Endothelial cell of umbilical vein (primary cell): ENCODE data around the gene ITFG1. TPM values are rescaled to one million over a fixed set of nuclear protein-coding genes. Genes with fewer than 3 reads are reported as not detected.

Source experiments
- BruUV-seq: library from RNA; stranded (reverse); fragments of 400-500 nt; replicated peaks from 2 replicates; lab custom pipeline; 2021; lab: Mats Ljungman, UMichigan
- CTCF ChIA-PET: fragments of 300-600, 350-600 bp; sonication (Branson Sonifier 250); formaldehyde crosslinking; loops from one replicate; lab custom pipeline; 2021; ENCODE audit warnings: antibody characterized with exemption, inconsistent platforms; lab: Charles Lee
- POLR2A ChIA-PET: fragments of 300-600, 350-600 bp; sonication (Branson Sonifier 250); formaldehyde crosslinking; loops from one replicate; lab custom pipeline; 2021; ENCODE audit warnings: antibody characterized with exemption, inconsistent platforms; lab: Charles Lee
- DNase-seq: peaks from one replicate; pipeline ENCODE4 v3.0.0-alpha.2; 2011; ENCODE audit warnings: low read depth, low spot score
- FAIRE-seq: peaks from 2 replicates; lab custom pipeline; 2011; peaks lifted over from hg19 to GRCh38; lab: Jason Lieb, UNC
- H2AFZ ChIP-seq: 2 replicates; pipeline ENCODE4 v1.6.0; 2012; ENCODE audit warnings: low read depth, low read length, control low read depth, inconsistent platforms
- H3K27ac ChIP-seq: 2 replicates; pipeline ENCODE4 v1.5.1; 2011; ENCODE audit warnings: low read depth, mild to moderate bottlenecking, control low read depth, low read length, moderate library complexity; ENCODE audit not compliant: insufficient read depth
- H3K27me3 ChIP-seq, 2 experiments: 2 replicates each; pipeline versions ENCODE4 v1.6.0 to v1.6.1; 2011; ENCODE audit warnings: low read length in 2 of 2, mixed read lengths in 1 of 2; ENCODE audit not compliant: control insufficient read depth in 2 of 2, insufficient read depth in 2 of 2
- H3K36me3 ChIP-seq, 2 experiments: 2 replicates in 1 of 2; 3 replicates in 1 of 2; pipeline ENCODE4 v1.5.1; 2011; ENCODE audit warnings: low read length in 2 of 2, mild to moderate bottlenecking in 1 of 2, moderate library complexity in 1 of 2; ENCODE audit not compliant: control insufficient read depth in 2 of 2, insufficient read depth in 2 of 2; ENCODE audit errors: extremely low read depth in 1 of 2
- H3K4me1 ChIP-seq: 3 replicates; pipeline ENCODE4 v1.5.1; 2011; ENCODE audit warnings: mild to moderate bottlenecking, low read length; ENCODE audit not compliant: control insufficient read depth, insufficient read depth; ENCODE audit errors: extremely low read depth
- H3K4me2 ChIP-seq: 2 replicates; pipeline ENCODE4 v1.6.1; 2011; ENCODE audit warnings: low read length, control low read depth, mixed read lengths; ENCODE audit not compliant: insufficient read depth
- H3K4me3 ChIP-seq, 3 experiments: fragments of 200-600 bp in 1 of 3; sonication (generic), shearing (Covaris generic) in 1 of 3; replicated peaks in 1 of 3; 2 replicates each; pipeline ENCODE4 v1.5.1; 2011 to 2016; ENCODE audit warnings: control low read depth in 3 of 3, low read length in 3 of 3, mild to moderate bottlenecking in 2 of 3, inconsistent platforms in 1 of 3, low read depth in 1 of 3, moderate library complexity in 1 of 3; ENCODE audit not compliant: insufficient read depth in 1 of 3
- H3K79me2 ChIP-seq: 2 replicates; pipeline ENCODE4 v1.6.0; 2012; ENCODE audit warnings: low read length, inconsistent platforms; ENCODE audit not compliant: control insufficient read depth, insufficient read depth
- H3K9ac ChIP-seq: replicated peaks from 2 replicates; pipeline ENCODE3; 2011; ENCODE audit warnings: low read length, control low read depth; ENCODE audit not compliant: insufficient read depth; ENCODE audit errors: extremely low read depth
- H3K9me1 ChIP-seq: replicated peaks from 3 replicates; pipeline ENCODE4 v1.6.0; 2011; ENCODE audit warnings: mild to moderate bottlenecking, low read length; ENCODE audit not compliant: control insufficient read depth, insufficient read depth; ENCODE audit errors: extremely low read depth
- H3K9me3 ChIP-seq: replicated peaks from 2 replicates; pipeline ENCODE4 v1.5.1; 2012; ENCODE audit warnings: low read length, inconsistent platforms; ENCODE audit not compliant: control insufficient read depth, insufficient read depth
- H4K20me1 ChIP-seq: replicated peaks from 2 replicates; pipeline ENCODE3; 2011; ENCODE audit warnings: mild to moderate bottlenecking, low read length; ENCODE audit not compliant: control insufficient read depth, insufficient read depth; ENCODE audit errors: extremely low read depth
- CTCF ChIP-seq, 2 donors: IDR thresholded peaks; 1 replicate in 1 of 2; 2 replicates in 1 of 2; pipeline ENCODE4 v1.5.1; 2011; ENCODE audit warnings: low read length in 2 of 2, mild to moderate bottlenecking in 2 of 2, moderate library complexity in 2 of 2, control low read depth in 1 of 2, inconsistent platforms in 1 of 2, low read depth in 1 of 2; ENCODE audit not compliant: insufficient read depth in 1 of 2; ENCODE audit errors: extremely low read depth in 1 of 2
- EZH2 ChIP-seq: IDR thresholded peaks from 2 replicates; pipeline ENCODE4 v1.6.1; 2012; ENCODE audit warnings: borderline replicate concordance, low read depth, mild to moderate bottlenecking, moderate library complexity, low read length, inconsistent platforms; ENCODE audit not compliant: severe bottlenecking
- FOS ChIP-seq: IDR thresholded peaks from 2 replicates; pipeline ENCODE4 v1.6.1; 2011; ENCODE audit warnings: mild to moderate bottlenecking, low read length, moderate library complexity, borderline replicate concordance; ENCODE audit not compliant: insufficient read depth
- GATA2 ChIP-seq: IDR thresholded peaks from 2 replicates; pipeline ENCODE4 v1.7.0; 2011; ENCODE audit warnings: low read depth, mild to moderate bottlenecking, moderate library complexity, mixed read lengths, low read length; ENCODE audit not compliant: insufficient read length, insufficient read depth
- JUN ChIP-seq: IDR thresholded peaks from 2 replicates; pipeline ENCODE4 v1.6.1; 2011; ENCODE audit warnings: borderline replicate concordance, low read depth; ENCODE audit not compliant: insufficient read length, insufficient read depth
- MAX ChIP-seq: IDR thresholded peaks from 2 replicates; pipeline ENCODE4 v1.6.1; 2011; ENCODE audit not compliant: insufficient read depth, insufficient read length
- MYC ChIP-seq: IDR thresholded peaks from one replicate; pipeline ENCODE4 v1.6.1; 2011; ENCODE audit warnings: mild to moderate bottlenecking, low read depth, low read length
- POLR2A ChIP-seq: IDR thresholded peaks from 2 replicates; pipeline ENCODE4 v1.6.1; 2012; ENCODE audit warnings: low read depth, mild to moderate bottlenecking, control low read depth, low read length
- POLR2AphosphoS5 ChIP-seq: IDR thresholded peaks from 2 replicates; pipeline ENCODE4 v1.6.1; 2012; ENCODE audit warnings: low read depth, mild to moderate bottlenecking, control low read depth, low read length, moderate library complexity; ENCODE audit not compliant: insufficient read depth
- dilution Hi-C: fragments of 300-500 bp; cut with MboI; formaldehyde crosslinking; loops from one replicate; pipeline ENCODE4 v1.15.0; 2019; ENCODE audit warnings: low sequenced_read_pairs; ENCODE audit not compliant: extremely low pct_ligation_motif_present
- intact Hi-C: fragments of 100-400 bp; cut with micrococcal nuclease; formaldehyde crosslinking; loops from one replicate; pipeline ENCODE4 v1.10.0; 2022
- polyA plus RNA-seq, 4 experiments: library from polyadenylated mRNA; depleted of rRNA in 3 of 4; stranded (reverse) in 3 of 4; unstranded in 1 of 4; fragments of >200 nt; gene quantifications; 2 replicates each; pipeline versions ENCODE4 v1.2.1 to v1.2.3, GENCODE V29; 2011 to 2012; ENCODE audit warnings: missing spikeins in 1 of 4
- total RNA-seq: library from RNA; stranded (reverse); gene quantifications from 2 replicates; pipeline ENCODE4 v1.2.3, GENCODE V29; 2021

The ITFG1 gene
- total and polyA plus RNA-seq, 2 donors (not counting 3 experiments of a cell fraction or from before 2014, with no cell fraction given): 32.1 to 44.2 TPM

GRCh38 chr16:47470810-47471209 is 9.9 kb upstream of the ITFG1 start:
- Histone ChIP-seq H3K27ac (no peak overlapping the region), H4K20me1 (no peaks in the 10 kb centered on the region), H3K79me2 (peaks cover 18% of the 10 kb centered on the region), H3K4me2 (no peak overlapping the region), H3K4me1 (no peaks in the 10 kb centered on the region), H3K9ac (no peak overlapping the region), H3K9me3 (no peaks in the 10 kb centered on the region), H3K9me1 (no peaks in the 10 kb centered on the region), H3K27me3 (no peaks in the 10 kb centered on the region), H2AFZ (no peak overlapping the region), H3K36me3 (no peaks in the 10 kb centered on the region), H3K4me3 (no peak overlapping the region)
- intact Hi-C loops (no loop called here), dilution Hi-C loops (no loop called here)
- TF ChIP-seq JUN (no peak), EZH2 (no peak), MYC (no peak), GATA2 (no peak), MAX (no peak), POLR2AphosphoS5 (no peak), POLR2A (no peak), CTCF (IDR thresholded peaks at IDR 0.05; ENCODE audit: extremely low read depth in 1 of 2, insufficient read depth in 1 of 2, low read depth in 1 of 2, low read length in 2 of 2) (no peak), FOS (no peak)
- BruUV-seq: no TSS peak
- ChIA-PET POLR2A (no interaction called here), CTCF (no interaction called here)
- DNase-seq (no peak), FAIRE-seq (no peak)
